Activated naive CD8-positive, alpha-beta T cell treated with anti-CD3 and anti-CD28 coated beads for 36 hours (primary cell): ENCODE data around the gene TMCO6. TPM values are rescaled to one million over a fixed set of nuclear protein-coding genes. Genes with fewer than 3 reads are reported as not detected.
"Not testable (repeated sequence)": the region's sequence is repeated elsewhere in the genome, so short reads cannot be mapped to it uniquely, and the experiment has no call there.

Experiments
- DNase-seq: peaks from one replicate; pipeline ENCODE4 v3.0.0; 2021
- H3K27ac Mint-ChIP-seq: one replicate; pipeline ENCODE4 v1.8.0; 2022; ENCODE audit warnings: mild to moderate bottlenecking, moderate library complexity, mixed read lengths
- H3K27me3 Mint-ChIP-seq: one replicate; pipeline ENCODE4 v1.8.0; 2022; ENCODE audit warnings: mild to moderate bottlenecking, mixed read lengths
- H3K36me3 Mint-ChIP-seq: one replicate; pipeline ENCODE4 v1.8.0; 2021; ENCODE audit warnings: mild to moderate bottlenecking, mixed read lengths
- H3K4me1 Mint-ChIP-seq: one replicate; pipeline ENCODE4 v1.8.0; 2021; ENCODE audit warnings: mixed read lengths
- H3K4me3 Mint-ChIP-seq: one replicate; pipeline ENCODE4 v1.8.0; 2022; ENCODE audit warnings: mild to moderate bottlenecking, moderate library complexity, mixed read lengths
- H3K9me3 Mint-ChIP-seq: one replicate; pipeline ENCODE4 v1.8.0; 2022; ENCODE audit warnings: mixed read lengths
- total RNA-seq, 2 experiments: library from RNA; stranded (reverse); gene quantifications; one replicate each; pipeline ENCODE4 v1.2.3, GENCODE V29; 2021

The TMCO6 gene
- total RNA-seq, 2 experiments from 2014 or later, result 34.4 to 37.4 TPM

DNA sequence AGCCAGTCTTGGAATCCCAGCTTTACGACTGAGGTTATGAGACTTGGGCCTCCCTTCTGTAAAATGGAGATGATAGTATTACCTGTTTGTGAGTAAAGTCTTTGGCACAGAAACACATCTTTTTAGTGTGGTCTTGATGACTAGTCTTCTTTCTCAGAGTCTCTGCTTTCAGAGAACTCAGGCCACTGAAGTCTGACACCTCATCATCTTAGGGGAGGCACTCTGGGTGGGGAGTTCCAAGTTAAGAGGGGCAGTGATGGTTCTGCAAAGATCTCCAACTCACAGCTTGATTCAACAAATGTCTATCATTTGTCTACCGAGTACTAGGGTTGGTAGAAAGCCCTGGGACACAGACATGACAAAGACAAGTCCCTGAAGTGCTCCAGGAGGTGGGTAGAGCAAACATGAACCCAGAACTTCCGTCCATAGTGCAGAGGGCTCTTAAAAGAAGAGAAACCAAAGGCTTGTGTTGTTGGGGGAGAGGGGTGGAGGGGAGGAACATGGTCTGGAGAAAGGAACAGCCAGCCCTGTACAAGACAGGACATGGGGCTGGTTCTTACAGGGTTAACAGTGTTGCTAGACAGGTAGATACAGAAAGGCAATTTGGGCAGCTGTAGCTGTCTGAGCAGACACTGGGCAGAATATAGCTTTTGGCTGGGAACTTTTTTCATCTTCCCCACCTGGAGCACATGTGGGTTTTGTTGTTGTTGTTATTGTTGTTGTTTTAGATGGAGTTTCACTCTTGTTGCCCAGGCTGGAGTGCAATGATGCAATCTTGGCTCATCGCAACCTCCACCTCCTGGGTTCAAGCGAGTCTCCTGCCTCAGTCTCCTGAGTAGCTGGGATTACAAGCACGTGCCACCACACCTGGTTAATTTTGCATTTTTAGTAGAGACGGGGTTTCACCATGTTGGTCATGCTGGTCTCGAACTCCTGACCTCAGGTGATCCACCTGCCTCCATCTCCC is 3.7 kb upstream of the TMCO6 start:
- Mint-ChIP-seq H3K27ac (peak overlapping the region; percentile 38), H3K36me3 (peaks cover 8% of the 10 kb centered on the region), H3K4me3 (no peak overlapping the region), H3K27me3 (peaks cover 23% of the 10 kb centered on the region), H3K4me1 (peaks cover 44% of the 10 kb centered on the region), H3K9me3 (no peaks in the 10 kb centered on the region)
- DNase-seq, result no peak

DNA sequence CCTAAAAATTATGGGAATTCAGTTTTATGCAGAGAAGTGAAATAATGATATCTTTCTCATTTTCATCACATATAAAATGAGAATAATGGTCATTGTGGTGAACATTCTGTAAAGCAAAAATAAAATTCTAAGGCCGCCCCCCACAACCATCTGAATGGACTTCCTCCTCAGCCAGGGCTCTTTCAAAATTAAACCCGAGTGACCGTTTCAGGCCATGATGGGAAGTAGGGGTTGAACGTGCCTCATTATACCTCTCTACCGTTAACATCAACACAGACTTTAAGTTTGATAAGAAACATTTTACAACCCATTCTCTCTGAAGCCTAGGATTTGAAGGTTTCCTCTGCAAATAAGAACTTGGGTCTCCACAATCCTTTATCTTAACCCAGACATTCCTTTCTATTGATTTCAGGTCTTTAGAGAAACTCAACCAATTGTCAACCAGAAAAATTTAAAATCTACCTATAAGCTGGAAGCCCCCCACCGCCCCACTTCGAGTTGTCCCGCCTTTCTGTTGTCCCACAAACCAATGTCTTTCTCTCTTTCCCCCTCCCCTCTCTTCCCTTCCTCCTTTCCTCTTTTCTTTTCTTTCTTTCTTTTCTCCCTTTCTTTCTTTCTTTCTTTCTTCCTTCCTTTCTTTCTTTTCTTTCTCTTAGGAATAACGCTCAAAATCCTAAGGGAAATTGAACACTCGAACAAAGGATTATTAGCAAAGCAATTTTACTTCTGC is 1.7 kb upstream of the TMCO6 start:
- H3K9me3 Mint-ChIP-seq, result no peaks in the 10 kb centered on the region
- H3K27me3 Mint-ChIP-seq, result peaks cover 9% of the 10 kb centered on the region
- peaks cover 52% of the 10 kb centered on the region for H3K4me1 Mint-ChIP-seq
- H3K27ac Mint-ChIP-seq, result no peak overlapping the region
- no peak for DNase-seq
- H3K36me3 Mint-ChIP-seq, result peaks cover 12% of the 10 kb centered on the region
- no peak overlapping the region for H3K4me3 Mint-ChIP-seq

DNA sequence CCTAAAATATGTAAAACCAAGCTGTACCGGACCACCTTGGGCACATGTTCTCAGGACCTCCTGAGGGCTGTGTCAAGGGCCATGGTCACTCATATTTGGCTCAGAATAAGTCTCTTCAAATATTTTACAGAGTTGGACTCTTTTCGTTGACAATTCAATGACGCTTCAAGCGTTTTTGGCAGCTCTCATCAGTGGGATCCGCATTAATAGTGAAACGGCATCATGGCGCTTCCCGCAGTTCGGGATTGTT is 428 bp upstream of the TMCO6 start:
- H3K27me3 Mint-ChIP-seq, H3K9me3 Mint-ChIP-seq, DNase-seq: not testable (repeated sequence)
- peak overlapping the region; percentile 86 for H3K27ac Mint-ChIP-seq
- H3K36me3 Mint-ChIP-seq, result peaks cover 12% of the 10 kb centered on the region
- peaks cover 43% of the 10 kb centered on the region for H3K4me1 Mint-ChIP-seq
- H3K4me3 Mint-ChIP-seq, result peak overlapping the region; percentile 88

DNA sequence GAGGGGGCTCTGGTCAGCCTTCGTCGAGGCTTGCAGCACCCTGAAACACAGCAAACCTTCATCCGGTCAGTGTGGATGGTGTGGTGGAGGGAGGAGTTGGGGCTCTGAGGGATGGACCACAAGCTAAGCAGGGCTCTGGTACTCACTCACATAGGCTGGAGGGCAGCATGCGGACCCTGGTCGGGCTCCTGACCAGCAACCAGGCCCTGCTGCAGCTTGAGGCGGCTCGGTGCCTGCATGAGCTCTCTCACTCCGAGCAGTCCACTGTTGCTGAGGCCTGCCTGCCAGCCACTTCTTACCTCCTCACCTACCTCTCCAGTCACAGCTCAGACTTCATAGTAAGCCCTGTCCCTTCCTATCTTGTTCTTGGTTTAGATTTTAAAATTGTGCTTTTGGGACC is 2.5 kb downstream of the TMCO6 start:
- Mint-ChIP-seq H3K9me3 (no peaks in the 10 kb centered on the region), H3K4me3 (peak overlapping the region; percentile 34), H3K4me1 (peaks cover 50% of the 10 kb centered on the region), H3K27ac (no peak overlapping the region), H3K27me3 (no peaks in the 10 kb centered on the region), H3K36me3 (peaks cover 17% of the 10 kb centered on the region)
- DNase-seq, result no peak

DNA sequence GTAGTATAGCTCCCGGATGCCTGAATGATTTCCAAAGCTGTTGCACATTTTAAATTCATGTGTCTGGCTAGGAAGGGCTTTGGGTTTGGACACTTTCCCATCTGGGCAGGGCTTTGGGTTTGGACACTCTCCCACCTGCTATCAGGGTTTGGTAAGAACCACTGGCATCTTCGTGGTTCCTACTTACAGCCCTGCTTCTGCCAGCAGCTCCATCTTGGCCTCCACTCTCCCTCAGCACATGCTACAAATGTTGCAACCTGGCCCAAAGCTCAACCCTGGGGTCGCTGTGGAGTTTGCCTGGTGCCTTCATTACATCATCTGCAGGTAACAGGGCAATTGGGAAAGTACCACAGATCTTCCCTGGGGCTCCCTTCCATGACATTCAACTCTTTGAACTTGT is 3.5 kb downstream of the TMCO6 start:
- H3K9me3 Mint-ChIP-seq, result no peaks in the 10 kb centered on the region
- no peak overlapping the region for H3K27ac Mint-ChIP-seq
- H3K27me3 Mint-ChIP-seq, result peaks cover 3% of the 10 kb centered on the region
- no peak for DNase-seq
- H3K36me3 Mint-ChIP-seq, result peaks cover 22% of the 10 kb centered on the region
- peaks cover 50% of the 10 kb centered on the region for H3K4me1 Mint-ChIP-seq
- no peak overlapping the region for H3K4me3 Mint-ChIP-seq

DNA sequence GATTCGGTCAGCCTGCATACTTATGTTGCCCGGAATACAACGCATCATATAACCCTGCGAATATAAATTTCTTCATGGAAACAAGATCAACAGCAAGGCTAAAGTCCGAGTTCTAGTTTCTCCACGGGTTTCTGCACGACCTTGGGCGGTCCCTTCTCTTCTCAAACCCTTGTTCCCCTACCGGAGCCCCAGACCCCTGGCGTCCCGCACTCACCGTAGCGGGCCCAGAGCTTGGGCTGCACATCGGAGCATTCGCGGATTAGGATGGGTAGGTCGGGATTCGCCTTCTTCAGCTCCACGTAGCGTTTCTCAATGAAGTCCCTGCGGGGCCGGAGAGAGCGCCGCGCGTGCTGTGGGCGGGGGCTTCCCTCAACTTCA is 7.8 kb downstream of the TMCO6 start:
- Mint-ChIP-seq H3K4me1 (peaks cover 36% of the 10 kb centered on the region), H3K36me3 (peaks cover 33% of the 10 kb centered on the region), H3K9me3 (no peaks in the 10 kb centered on the region), H3K27me3 (peaks cover 3% of the 10 kb centered on the region), H3K27ac (peak overlapping the region; percentile 98), H3K4me3 (peak overlapping the region; percentile 100)
- no peak for DNase-seq

DNA sequence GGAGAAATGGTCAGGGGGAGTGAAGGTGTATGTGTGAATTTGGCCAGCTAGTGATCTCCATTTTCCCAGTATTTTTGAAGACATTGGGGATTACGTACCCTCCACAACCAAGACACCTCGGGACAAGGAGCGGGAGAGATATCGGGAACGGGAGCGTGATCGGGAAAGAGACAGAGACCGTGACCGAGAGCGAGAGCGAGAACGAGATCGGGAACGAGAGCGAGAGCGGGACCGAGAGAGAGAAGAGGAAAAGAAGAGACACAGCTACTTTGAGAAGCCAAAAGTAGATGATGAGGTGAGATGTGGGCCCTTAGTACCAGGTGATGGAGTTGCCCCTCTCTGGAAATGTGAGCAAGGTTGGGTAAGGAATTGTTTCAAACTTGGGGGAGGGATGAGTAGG is 19.6 kb downstream of the TMCO6 start:
- H3K27ac Mint-ChIP-seq, result no peak overlapping the region
- peaks cover 33% of the 10 kb centered on the region for H3K36me3 Mint-ChIP-seq
- no peaks in the 10 kb centered on the region for H3K9me3 Mint-ChIP-seq

DNA sequence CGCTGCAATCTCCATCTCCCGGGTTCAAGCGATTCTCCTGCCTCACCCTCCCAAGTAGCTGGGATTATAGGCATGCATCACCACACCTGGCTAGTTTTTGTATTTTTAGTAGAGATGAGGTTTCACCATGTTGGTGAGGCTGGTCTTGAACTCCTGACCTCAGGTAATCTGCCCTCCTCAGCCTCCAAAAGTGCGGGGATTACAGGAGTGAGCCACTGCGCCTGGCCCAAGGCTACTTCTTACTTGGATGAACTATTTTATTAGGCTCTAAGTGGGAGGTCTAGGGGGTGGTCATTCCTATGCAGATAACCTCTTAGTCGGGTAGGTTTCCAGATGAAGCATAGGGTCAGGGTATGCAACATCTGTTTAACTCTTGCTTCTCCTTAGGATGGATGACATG is 21.1 kb downstream of the TMCO6 start:
- DNase-seq, H3K27ac Mint-ChIP-seq, H3K9me3 Mint-ChIP-seq, H3K27me3 Mint-ChIP-seq, H3K4me3 Mint-ChIP-seq, H3K4me1 Mint-ChIP-seq: not testable (repeated sequence)
- H3K36me3 Mint-ChIP-seq, result peaks cover 35% of the 10 kb centered on the region

More for the DNA sequence above, 19.6 kb downstream of the TMCO6 start:
- Mint-ChIP-seq H3K4me3 (no peak overlapping the region), H3K27me3 (no peaks in the 10 kb centered on the region), H3K4me1 (peaks cover 6% of the 10 kb centered on the region)
- DNase-seq, result no peak

DNA sequence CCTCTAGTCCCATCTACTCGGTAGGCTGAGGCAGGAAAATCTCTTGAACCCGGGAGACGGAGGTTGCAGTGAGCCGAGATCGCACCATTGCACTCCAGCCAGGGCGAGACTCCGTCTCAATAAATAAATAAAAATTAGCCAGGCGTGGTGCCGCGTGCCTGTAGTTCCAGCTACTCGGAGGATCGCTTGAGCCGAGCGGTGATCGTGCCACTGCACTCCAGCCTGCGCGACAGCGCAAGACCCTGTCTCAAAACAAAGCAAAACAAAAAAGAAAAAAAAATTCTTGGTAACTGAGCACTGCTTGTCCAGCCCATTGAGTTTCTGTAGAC is 24.7 kb downstream of the TMCO6 start:
- Mint-ChIP-seq H3K27ac (peak overlapping the region; percentile 94), H3K4me3 (peak overlapping the region; percentile 98), H3K9me3 (no peaks in the 10 kb centered on the region), H3K4me1 (peaks cover 21% of the 10 kb centered on the region), H3K36me3 (peaks cover 52% of the 10 kb centered on the region), H3K27me3 (no peaks in the 10 kb centered on the region)
- DNase-seq, result no peak

DNA sequence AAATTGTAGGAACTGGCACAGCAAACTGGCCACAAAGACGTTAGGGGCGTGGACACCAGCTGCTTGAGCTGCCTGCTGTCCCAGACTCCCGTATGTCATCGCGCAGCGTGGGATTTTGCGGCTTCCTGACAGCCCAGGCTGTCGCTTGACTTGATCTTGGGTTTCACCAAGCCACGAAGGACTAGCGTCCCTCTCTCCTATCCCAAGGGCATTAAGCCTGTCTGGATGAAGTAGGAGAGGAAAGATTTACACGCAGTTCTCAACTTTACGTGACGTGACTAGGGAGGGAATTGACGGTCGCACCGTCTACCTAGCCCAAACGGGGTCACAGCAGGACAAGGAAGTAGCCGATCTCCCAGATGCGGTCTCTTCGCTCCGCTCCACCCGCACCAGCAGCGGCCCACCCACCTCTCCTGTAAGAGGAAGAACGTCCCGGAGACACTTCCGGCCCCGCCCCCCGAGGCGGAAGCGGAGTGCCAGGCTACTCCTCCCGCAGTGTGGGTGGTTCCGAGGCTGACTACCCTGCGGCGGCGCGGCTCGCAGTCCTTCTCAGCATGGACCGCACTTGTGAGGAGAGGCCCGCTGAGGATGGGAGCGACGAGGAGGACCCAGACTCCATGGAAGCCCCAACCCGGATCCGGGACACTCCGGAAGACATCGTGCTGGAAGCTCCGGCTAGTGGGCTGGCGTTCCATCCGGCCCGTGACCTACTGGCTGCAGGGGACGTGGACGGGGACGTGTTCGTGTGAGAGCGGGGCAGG is 25.3 kb downstream of the TMCO6 start, which contains the start of gene WDR55:
Gene WDR55, plus strand, starts transcription at position 546 of the 761 bp plus-strand sequence. Its CDS starts 9 bp downstream, at position 555.
- Mint-ChIP-seq H3K27ac (peak within 1 kb of the TSS; percentile 94), H3K9me3 (no peaks in the 10 kb centered on the region), H3K36me3 (peaks cover 55% of the 10 kb centered on the region), H3K27me3 (no peaks in the 10 kb centered on the region), H3K4me1 (peaks cover 21% of the 10 kb centered on the region), H3K4me3 (peak within 1 kb of the TSS; percentile 98)
- DNase-seq, result peak; percentile 98

DNA sequence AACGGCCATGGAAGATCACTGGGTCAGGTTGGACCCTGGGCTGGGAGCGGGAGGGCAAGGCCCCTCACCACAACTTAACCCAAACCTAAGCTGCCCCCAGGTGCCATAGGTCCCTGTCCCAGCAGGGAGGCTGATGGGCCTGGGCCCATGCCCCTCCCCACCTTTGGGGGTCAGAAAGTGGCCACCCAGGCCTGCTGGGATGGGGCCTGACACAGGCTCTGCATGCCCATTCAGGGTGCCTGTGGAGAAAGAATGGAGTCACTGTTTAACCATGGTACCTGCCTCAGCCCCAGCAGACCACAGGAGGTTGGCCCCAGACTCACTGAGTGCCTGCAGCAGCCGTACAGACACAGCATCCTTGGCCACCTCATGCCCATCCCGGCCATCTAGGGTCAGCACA is 31.8 kb downstream of the TMCO6 start:
- not testable (repeated sequence) for H3K27me3 Mint-ChIP-seq, H3K27ac Mint-ChIP-seq, DNase-seq, H3K9me3 Mint-ChIP-seq, H3K4me3 Mint-ChIP-seq
- H3K36me3 Mint-ChIP-seq, result peaks cover 31% of the 10 kb centered on the region
- peaks cover 12% of the 10 kb centered on the region for H3K4me1 Mint-ChIP-seq

DNA sequence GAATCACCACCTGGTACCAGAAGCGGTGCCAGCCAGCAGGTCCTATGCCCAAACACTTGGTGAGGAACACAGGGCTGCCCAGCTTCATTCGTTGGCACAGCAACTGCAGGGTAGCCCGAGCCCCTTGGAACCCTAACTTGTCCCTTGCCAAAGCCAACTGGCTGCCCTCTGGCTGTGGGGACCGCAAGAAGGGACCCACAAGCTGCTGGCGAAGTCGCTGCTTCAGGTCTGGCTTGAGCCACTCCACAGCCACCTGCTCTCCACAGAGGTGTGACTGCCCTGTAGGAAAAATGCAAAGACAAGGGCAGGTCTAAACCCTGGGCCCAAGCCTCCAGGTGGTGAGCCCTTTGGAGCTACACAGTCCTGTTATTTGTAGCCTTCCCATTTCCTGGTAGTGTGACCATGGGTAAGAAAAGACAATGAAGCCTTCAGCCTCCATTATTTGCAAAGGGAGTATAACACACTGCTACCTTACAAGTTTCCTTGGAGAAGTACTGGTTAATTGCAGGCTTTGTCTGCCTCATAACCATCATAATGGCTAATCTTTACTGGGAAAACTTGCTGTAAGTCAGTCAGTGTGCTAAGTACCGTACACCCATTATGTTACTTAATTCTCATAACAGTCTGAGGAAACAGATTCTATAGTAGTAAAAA is 32.3 kb downstream of the TMCO6 start:
- Mint-ChIP-seq H3K36me3 (peaks cover 28% of the 10 kb centered on the region), H3K27ac (no peak overlapping the region), H3K4me1 (peaks cover 8% of the 10 kb centered on the region)

DNA sequence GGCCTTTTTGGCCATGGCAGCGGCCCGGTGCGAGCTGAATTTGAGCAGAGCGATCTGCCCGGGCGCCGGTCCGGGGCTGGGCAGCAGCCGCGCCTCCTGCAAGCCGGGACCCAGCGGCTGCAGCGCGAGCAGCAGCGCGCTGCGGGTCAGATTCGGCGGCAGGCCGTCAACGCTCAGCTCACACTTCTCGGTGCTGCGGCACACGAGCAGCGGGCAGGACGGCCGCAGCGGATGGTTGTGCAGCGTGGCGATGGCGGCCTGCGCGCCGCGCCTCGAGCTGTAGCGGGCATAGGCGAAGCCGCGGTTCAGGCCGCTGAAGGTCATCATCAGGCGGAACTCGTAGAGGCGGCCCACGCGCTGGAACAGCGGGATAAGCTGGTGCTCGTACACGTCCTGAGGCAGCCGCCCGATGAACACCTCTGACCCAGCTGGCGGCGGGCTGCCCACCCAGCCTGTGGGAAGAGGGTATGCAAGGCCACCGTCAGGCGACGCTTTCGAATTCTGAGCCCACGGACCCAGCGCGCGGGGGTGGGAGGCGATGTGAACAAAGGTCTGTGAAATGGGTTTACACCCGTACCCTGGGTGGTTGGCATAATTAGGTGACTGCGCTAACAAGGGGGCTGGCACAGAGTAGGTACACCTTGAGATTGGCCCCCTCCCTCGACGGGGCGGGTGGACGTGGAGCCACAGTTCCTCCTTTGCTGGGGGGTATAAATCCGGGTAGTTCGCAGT is 33.4 kb downstream of the TMCO6 start:
- H3K4me3 Mint-ChIP-seq, result no peak overlapping the region
- no peak overlapping the region for H3K27ac Mint-ChIP-seq
- no peaks in the 10 kb centered on the region for H3K9me3 Mint-ChIP-seq
- no peaks in the 10 kb centered on the region for H3K27me3 Mint-ChIP-seq
- peaks cover 29% of the 10 kb centered on the region for H3K36me3 Mint-ChIP-seq
- H3K4me1 Mint-ChIP-seq, result no peaks in the 10 kb centered on the region
- peak; percentile 22 for DNase-seq

More for the DNA sequence above, 32.3 kb downstream of the TMCO6 start:
- no peaks in the 10 kb centered on the region for H3K27me3 Mint-ChIP-seq
- H3K9me3 Mint-ChIP-seq, result no peaks in the 10 kb centered on the region
- DNase-seq, result no peak
- no peak overlapping the region for H3K4me3 Mint-ChIP-seq
